Activated effector memory CD4-positive, alpha-beta T cell treated with anti-CD3 and anti-CD28 coated beads, Interleukin-2, amount 50 U/mL, for 16 hours (primary cell): ENCODE data around the gene TAF1B.

Experiments used
- DNase-seq: peaks from one replicate; pipeline ENCODE4 v3.0.0-alpha.2; 2020

TAF1B gene

DNA sequence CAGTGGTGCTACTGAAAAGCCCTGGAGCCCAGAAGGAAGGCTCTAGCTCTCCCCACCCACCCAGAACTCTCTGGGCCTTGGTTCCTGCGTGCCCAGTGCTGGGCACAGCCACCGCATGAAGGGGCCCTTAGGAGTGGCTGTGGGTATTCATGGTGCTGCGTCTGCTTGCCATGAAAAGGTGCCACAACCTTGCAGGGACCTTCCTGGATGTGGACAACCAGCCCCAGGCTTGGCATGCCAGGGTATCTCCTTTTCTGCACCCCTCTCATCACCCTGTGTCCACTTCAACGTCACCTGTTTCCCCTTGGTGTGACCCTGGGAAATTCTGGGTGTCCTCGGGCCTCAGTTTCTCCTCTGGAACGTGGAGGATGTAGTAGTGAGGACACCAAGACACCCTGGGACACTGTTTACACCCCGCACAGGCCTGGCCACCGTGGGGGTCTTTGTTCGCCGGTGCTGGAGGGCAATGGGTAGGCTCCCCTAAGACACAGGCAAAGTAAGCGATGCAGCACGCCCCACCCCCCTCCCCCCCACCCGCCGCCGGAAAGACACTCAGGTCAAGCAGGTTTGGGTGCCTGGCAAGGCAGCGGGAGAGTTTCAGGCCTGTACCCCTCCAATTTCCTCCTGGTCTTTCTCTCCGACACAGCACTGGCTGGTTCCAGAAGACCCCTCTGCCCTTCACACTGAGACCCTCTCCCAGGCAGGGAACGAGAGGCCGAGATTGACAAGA lies 34.8 kb upstream of the TAF1B start:
- peak; percentile 24 for DNase-seq

DNA sequence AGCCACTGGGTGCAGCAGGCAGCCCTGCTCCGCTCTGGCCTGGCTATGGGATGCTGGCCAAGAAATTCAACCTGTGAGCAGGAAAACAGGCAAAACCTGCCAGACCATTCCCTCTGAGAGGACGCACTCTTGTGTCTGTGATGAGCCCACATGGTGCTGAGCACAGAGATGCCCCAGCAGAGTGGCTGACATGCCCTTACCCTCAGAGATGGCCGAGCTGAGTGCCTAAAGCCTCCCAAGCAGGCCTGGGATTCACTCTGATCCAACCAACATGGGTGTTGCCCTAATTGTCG lies 34.3 kb upstream of the TAF1B start:
- no peak for DNase-seq

DNA sequence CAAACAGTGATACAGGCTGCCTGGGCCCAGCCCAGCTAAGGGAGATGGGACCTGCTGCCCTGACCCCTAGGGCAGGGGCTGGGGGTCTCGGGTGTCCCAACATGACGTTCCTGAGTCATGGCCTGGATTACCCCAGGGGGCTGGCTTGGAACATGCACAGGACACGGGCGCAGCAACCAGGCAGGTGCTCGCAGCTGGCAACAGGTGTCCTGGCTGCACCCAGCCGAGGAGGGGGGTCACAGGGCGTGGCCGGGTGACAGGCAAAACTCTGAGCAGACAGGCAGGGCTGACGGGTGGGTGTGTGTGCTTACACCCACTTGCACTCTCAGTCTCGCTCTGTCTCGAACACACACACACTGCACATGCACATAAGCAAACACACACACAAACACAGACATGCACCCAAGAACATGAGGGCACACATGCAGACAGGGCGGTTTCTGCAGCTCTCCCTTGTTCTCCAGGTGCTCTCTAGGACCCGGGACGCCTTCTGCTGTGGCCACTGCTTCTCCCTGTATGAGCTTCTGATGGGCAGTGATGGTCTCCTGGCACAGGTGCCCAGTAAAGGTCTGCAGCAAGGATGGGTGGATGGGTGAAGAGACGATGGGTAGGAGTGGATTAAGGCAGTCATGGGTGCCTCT lies 33.7 kb upstream of the TAF1B start:
- DNase-seq: peak; percentile 54

DNA sequence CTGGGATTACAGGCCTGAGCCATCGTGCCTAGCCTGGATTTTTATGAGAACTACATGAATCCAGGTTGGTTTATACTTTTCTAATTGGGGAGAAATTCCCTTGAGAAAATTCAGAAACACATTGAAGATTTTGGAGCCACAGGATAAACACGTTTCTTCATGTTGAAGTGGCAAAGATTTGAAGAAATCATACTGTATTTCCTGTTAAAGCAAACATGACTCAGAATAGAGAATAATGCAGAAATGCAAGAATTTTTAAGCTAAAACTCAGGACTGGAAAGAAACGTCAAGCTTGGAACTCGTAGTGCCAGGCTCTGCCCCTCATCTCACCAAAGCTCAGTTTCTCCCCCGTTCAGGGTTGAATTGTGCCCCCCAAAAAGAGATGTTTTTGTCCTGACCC lies 32.1 kb upstream of the TAF1B start:
- no peak for DNase-seq

DNA sequence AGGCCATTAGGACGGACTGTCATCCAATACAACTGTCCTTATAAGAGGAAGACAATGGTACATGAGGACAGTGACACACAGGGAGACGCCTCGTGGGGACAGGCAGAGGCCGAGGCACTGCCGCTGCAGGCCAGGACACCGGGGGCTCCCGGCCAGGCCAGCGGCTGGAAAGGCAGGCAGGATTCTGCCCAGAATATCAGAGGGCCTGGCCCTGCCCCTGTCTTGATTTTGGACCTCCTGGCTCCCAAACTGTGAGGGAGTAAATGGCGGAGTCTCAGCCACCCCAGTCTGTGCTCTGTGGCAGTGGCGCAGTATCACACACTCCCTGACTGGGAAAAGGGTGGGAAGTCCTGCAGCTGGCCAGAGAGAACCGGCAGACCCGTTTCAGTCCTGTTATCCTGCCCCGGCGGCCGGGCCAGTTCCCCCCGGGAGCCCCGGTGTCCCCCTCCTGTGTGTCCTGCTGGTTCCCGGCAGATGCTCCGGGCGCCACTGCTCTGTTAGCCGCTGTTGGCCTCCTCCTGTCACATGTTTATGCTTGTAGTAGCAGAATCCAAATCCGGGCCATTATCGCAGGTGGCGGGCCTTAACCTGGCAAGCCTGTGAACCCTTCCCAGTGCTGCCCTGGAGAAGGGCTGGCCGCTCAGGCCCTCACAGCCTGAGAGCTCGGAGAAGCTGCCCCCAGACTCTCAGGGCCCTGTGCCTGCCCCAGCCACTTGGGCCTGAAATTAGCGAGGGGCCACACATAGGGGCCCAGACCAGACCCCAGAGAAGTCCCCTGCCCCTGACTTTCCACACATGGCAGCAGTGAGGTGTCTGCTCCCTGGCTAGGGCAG lies 31.4 kb upstream of the TAF1B start:
- peak; percentile 59 for DNase-seq

DNA sequence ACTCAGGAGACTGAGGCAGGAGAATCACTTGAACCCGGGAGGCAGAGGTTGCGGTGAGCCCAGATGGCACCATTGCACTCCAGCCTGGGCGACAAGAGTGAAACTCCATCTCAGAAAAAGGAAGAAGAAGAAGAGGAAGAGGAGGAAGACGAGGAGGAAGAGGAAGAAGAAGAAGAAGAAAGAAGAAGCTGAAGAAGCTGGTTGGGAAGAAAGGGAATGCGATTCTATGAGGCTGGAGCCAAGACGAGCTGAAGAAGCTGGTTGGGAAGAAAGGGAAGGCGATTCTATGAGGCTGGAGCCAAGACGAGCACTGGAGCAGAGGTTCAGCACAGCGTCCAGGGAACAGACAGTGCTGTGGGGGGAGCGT lies 30.3 kb upstream of the TAF1B start:
- DNase-seq: peak; percentile 17

DNA sequence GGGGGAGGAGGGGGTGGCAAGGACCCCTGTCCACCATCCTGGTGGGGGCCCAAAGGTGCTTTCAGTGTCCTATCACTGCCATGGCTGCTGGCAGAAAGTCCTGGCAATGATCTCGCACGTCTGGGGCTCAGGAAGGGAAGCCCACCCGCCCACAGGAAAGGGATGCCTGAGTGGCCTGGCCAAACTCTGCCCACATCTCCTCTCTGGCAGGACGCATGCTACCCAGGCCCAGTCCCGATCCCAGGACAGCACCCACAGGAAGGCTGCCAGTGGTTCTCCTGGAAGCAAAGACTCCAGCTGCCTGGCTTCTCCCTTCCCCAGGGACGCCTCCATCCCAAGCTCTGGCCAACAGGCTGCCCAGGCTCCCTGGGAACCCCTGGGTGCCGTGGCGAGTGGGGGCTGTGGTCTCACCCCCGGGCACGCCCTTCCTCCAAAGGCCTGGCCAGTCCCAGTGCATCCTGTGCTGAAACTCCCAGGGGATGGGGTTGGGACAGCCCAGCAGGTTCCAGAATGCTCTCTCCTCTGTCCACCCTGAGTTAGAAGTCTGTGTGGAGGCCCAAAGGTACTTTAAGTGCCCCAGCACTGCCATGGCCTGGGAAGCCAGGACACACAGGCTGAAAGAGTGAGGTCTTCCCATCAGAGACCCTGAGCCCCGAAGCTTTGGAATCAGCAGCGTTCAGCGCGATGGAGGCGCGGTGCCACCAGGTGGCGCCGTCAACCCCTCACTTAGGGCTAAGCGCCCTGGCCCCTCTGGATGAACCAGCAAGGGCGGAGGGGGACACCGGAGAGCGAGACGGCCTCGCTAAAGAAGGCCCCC lies 29.8 kb upstream of the TAF1B start:
- DNase-seq: peak; percentile 89

DNA sequence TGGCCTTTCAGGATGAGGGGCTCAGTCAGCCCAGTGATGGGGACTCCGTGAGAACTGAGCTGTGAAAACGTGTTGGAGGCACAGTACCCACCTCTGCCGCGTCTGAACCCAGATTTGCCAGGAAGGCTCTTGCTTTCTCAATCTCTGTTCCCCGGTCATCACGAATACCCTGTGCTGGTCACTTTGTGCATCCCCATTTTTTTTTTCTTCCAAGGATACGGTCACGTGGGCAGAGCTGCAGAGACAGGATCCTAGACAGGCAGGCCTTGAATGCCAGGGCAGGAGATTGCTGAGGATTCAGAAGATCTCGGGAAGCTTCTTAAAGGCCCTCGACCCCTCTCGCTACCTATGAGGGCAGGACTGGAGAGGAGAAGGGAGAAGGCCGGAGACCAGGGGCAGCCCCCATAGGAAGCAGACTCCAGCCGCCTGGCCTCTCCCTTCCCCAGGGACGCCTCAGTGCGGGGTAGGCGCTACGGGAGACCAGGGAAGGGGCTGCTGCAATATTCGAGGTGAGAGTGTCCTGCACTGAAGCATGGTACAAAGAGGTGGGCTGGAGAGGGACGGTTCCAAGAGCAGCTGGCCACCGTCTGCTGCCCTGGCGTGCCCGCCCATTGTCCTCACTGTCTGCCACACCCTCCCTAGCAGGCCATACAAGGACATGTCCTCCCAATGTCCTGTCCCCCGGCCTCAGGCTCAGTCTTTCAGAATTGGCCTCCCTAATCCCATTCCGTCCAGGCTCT lies 29.0 kb upstream of the TAF1B start:
- DNase-seq: no peak

DNA sequence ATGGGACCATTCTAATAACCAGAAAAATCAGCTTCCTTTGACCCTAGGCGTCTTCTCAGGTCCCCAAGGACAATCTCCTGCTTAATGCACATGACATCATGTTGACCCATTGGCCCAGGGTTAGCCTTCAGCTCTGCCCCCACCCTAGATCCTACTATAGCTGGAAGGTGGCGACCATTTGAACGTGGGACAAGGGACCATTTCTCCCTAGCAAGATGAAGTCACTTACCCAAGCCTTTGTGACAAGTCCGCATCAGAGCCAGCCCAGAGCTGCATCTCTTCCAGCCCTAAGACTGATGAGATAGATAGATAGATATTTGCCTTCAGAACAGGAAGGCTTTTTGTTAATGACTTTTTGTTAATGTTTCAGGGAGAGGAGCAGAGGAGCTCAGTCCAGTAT lies 28.2 kb upstream of the TAF1B start:
- no peak for DNase-seq

DNA sequence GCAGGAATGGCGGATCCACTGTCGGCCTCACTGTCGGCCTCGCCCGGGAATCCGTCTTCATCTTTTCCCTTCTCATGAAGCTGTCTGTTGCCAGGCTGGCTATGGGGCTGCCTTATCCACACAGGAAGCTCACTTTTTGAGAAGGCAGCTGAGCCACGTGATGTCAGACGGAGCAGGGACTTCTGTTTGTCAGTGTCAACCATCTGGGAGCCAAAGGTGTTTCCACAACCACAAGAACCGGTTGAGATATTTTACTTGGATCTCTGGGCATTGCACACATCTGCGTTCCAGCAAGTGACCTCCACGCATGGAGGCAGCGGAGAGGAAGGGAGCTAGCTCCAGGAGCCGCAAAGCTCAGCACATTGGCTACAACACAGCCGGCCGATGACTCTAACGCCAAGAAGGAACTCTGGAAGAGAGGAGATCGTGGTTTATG lies 27.4 kb upstream of the TAF1B start:
- no peak for DNase-seq

DNA sequence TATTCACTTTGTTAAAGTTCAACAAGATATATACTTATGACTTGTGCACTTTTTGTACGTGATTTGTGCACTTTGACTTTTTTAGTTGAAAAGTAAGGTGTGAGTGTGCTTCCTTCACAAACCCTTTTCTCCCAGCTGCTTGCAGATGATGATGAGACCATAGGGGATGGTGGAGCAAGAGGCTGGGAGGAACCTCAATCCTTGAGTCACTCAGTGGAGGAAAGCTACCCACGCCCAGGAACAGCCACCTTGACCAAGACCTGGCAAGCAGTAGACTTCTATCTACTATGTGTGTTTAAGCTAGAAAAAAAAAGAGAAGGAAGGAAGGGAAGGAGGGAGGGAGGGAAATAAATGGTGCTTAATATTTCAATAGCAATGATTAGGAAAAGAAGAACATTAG lies 25.2 kb upstream of the TAF1B start:
- DNase-seq: no peak

DNA sequence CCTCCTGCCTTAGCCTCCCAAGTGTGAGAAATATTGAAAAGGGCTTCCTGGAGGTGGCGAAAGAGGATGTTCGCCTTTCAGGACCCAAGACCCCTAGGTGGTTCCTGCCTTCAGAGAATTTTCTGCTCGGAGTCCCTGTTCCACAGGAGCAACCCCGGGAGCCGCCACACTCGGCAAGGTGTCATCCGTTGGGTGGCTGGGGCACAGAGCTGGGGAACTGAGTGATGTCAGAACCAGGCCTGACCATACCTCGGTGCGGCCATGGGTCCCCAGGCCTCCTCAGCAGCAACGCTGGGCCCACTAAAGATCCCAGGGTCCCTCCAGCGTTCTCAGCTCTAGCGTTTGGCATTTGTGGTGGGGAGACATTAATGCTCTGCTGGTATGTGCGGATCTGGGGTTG lies 23.7 kb upstream of the TAF1B start:
- DNase-seq: no peak

DNA sequence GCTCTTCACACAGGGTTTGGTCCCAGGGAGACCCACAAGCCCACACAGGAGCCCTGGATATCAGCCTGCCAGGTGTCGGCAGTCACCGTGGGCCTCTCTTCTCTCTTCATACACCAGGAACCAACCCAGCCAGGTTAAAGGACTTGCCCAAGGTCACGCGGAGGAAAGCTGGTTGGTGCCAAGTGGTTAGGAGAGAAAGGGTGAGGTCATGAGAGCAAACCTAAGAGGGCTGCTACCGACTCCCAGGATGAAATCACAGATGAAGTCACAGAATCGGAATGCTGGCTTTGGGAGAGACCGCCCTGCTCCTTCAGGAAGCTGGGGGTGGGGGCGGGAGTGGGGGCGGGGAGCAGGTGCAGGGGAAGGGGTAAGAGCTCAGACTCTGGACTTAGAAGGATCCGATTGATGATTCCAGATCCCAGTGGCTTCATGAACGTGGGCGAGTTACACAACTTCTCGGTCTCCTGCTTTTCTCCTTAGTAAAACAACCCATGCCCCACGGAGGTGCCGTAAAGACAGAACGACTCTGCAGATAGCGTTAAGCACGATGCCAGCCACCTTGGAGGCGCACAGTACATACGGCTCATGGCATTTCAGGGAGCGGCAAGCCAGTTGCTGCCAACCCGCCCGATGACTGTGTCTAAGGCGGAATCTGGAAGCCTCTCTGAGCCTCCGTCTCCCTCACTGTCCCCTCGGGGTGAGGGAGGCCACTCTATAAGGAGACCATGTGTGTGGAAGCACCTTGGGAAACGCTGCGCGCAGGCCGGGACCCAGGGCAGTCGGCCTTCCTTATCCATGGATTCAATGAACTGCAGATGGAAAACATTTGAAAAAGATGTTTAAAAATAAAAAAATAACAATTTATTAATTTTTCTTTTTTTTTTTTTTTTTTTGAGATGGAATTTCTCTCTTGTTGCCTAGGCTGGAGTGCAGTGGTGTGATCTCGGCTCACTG lies 23.0 kb upstream of the TAF1B start:
- no peak for DNase-seq

DNA sequence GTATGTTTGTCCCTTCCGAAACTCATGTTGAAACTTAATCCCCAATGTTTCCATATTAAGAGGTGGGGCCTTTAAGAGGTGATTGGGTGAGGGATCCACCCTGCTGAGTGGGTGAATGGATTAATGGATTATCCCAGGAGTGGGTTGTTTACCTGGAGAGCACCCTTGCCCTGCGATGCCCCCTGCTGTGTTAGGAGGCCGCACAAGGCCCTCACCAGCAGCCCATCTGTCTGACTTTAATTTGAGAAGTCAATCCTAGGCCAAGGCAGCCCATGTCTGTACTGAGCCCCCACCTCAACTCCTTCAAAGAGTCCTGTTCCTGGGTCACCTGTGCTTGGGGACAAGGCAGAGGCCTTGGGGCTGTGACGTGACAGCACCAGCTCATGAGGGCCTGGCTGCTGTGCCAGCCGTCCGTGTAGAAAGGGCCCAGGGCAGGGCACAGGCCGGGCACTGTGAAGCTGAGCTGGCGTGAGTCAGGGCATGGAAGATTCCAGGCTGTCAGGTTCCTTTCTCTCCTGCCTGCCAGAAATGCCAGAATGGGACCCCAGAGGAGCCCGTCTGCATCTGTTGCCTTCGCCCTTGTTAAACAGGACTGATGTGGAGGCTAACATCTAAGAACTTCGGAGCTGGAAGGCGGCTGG lies 21.3 kb upstream of the TAF1B start:
- no peak for DNase-seq

DNA sequence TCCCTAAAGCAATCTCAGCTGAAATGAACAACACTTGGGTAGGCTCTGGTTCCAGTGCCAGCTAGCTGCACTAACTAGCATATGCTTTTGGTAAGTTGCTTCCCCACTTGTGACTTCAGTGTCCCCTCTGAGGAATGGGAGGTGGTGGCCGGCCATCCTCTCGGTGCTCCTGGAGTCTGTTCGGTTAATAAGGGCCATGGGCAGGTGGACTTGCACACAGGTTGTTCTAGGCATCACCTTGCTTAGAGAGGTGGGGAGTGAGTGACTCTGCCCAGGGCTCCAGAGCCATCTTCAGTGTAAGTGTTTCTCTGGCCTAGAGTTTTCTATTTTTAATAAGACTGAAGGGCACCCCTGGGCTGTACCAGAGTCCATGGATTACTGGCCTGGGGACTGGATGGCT lies 18.8 kb upstream of the TAF1B start:
- no peak for DNase-seq

DNA sequence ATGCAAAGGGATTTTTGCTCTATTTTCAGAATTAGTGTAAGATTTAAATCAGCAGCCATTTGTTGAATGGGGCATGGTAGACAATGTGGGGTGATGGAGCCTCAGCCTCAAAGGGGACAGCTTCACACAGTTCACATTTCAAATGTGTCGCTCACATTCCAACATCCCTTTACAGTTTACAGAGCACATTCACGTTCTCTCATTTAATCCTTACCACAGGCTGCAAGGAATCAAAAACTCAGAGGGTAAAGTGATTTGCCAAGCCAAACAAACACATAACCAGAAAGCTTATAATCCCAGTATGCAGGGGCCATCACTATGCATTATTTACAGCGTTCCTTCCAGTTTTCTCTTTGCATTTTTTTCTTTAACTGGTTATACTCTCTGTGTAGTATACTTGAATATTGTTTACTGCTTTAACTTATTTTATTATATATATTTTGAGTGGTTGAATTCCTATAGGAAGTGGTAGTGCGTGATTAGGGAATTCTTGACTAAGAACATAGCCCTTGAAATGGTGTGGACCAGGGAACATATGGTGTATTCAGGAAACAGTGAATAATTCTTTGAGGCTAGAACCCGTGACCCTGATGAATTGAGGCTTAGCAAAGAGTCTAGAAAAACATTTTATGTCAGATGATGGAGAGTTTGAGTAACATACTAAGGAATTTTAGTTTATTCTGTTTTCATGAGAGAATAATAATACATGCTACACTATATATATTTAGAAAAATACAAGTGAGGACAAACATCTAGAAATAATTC lies 18.1 kb upstream of the TAF1B start:
- DNase-seq: no peak

DNA sequence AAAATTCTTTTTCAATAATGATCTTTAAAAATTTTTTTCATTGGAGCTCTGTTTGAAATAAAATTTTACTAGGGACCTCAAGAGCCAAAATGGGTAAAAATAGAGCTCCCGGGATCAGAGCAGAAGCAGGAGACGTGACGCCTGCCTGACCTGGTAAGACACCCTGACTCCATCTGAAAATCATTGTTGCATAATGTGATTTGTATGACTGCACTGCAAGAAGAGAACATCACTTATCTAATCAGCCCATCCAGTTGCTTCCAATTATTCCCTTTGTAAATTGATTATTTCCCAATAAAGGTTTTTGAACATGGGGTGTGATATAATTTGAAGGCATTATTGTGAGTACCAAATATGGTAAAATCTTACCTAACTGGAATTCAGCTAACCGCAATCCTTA lies 17.1 kb upstream of the TAF1B start:
- no peak for DNase-seq

DNA sequence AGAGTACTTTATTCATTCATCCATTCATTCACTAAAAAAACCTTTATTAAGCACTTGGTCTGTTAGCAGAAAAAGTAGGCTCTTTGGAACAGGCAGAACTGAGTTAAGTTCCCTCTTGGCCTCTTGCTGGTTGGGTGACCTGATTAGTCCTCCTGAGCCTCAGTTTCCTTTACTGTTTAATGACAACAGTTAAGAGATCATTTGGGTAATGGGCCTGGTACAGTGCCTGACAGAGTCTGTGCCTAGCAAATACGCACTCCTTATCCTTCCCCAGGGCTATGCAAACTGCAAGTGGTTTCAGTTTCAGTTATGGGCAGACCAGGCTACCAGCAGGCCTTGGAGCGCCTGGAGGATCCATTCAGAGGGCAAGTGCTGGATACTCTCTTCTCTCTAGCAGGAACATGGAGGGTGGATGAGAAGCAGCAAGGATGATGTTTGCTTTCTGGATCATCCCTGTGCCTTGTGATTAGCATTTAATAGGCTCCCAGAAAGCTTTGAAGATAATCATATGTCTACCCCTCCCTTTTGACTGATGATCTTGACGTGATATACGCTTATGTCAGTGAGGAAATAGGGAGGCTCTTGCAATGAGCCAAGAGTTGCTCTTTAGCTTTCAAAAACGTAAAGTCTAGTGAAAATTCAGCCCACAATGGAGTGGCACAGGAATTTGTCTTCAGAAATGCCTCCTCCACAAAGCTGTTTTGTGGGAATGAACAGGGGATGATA lies 12.4 kb upstream of the TAF1B start:
- DNase-seq: no peak

DNA sequence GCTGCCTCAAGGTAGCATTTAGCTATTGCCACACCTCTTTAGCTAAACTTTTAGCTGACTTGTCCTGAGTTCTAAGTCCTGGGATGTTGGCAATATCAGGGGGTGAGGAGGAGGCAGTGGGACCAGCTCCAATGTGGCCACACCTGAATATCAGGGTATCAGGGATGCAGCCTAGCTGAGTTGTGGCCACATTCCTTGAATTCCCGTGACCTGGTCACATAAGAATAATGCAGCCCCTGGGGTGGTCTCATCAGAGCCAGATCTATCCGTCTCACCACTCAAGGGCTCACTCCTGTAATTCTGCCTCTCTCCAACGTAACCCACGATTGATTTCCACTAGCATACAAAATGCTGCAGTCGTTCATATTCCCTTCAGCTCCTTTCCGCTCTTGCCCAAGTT lies 11.6 kb upstream of the TAF1B start:
- no peak for DNase-seq
